NCI-H526 treated with DMSO at 0.1 percent for 48 hours (cell line): Measurements from ENCODE around the gene MDFIC2.

Experiments used
- DNase-seq: peaks from one replicate; lab custom pipeline; 2025; lab: John Stamatoyannopoulos, UW

The MDFIC2 gene

GRCh38 chr3:70180664-70181063 is 131.8 kb downstream of the MDFIC2 start:
- DNase-seq: no peak

- DNase-seq: no peak
Observed at GRCh38 chr3:70179111-70179510, 133.3 kb downstream of the MDFIC2 start.

GRCh38 chr3:70177881-70178645 is 134.4 kb downstream of the MDFIC2 start:
- DNase-seq: no peak

GRCh38 chr3:70176224-70176623 is 136.2 kb downstream of the MDFIC2 start:
- DNase-seq: no peak

GRCh38 chr3:70156808-70157207 is 155.6 kb downstream of the MDFIC2 start:
- DNase-seq: no peak

GRCh38 chr3:70150599-70150998 is 161.8 kb downstream of the MDFIC2 start:
- no peak for DNase-seq

- DNase-seq: no peak
Observed at GRCh38 chr3:70149714-70150400, 162.6 kb downstream of the MDFIC2 start.
